GM12878 (cell line): ENCODE results near the gene NEK7. TPM values are rescaled to one million over a fixed set of nuclear protein-coding genes. Genes with fewer than 3 reads are reported as not detected.

Source experiments
- ATAC-seq: fragments of 200-7000 bp; cut with Tn5 transposase; 3 replicates; pipeline ENCODE4 v1.9.1; 2020; ENCODE audit warnings: mild to moderate bottlenecking, moderate library complexity
- BruUV-seq: library from RNA; stranded (reverse); fragments of 400-500 nt; replicated peaks from 2 replicates; lab custom pipeline; 2021; lab: Mats Ljungman, UMichigan
- CTCF ChIA-PET: fragments of 300-600 bp; sonication (Branson Sonifier 250); formaldehyde crosslinking; extraction: SDS; loops from one replicate; lab custom pipeline; 2021; ENCODE audit warnings: inconsistent platforms; lab: Yijun Ruan, JAX
- POLR2A ChIA-PET: fragments of 350-600 bp; formaldehyde crosslinking; extraction: SDS; loops from one replicate; lab custom pipeline; 2021; ENCODE audit warnings: inconsistent platforms; lab: Charles Lee
- RAD21 ChIA-PET: fragments of 300-600 bp; sonication (Branson Sonifier 250); formaldehyde crosslinking; loops from one replicate; lab custom pipeline; 2023; ENCODE audit warnings: antibody characterized with exemption; ENCODE audit not compliant: unreplicated experiment; lab: Charles Lee
- SMC1A ChIA-PET: fragments of 300-600 bp; sonication (Branson Sonifier 250); formaldehyde crosslinking; loops from one replicate; lab custom pipeline; 2023; ENCODE audit not compliant: unreplicated experiment, uncharacterized antibody; lab: Charles Lee
- DNase-seq: peaks from one replicate; pipeline ENCODE4 v3.0.0-alpha.2; 2011; ENCODE audit warnings: low read depth, low spot score
- FAIRE-seq: peaks from 3 replicates; lab custom pipeline; 2011; peaks lifted over from hg19 to GRCh38; lab: Jason Lieb, UNC
- H2AFZ ChIP-seq: 2 replicates; pipeline ENCODE4 v1.6.0; 2011; ENCODE audit warnings: low read depth, low read length, control low read depth; ENCODE audit not compliant: control insufficient read depth
- H3K27ac ChIP-seq: 2 replicates; pipeline ENCODE4 v1.5.1; 2011; ENCODE audit warnings: control low read depth; ENCODE audit not compliant: control insufficient read depth, insufficient read depth
- H3K27me3 ChIP-seq, 2 experiments: replicated peaks in 1 of 2; 2 replicates each; pipeline versions ENCODE4 v1.6.0 to v1.6.1; 2011; ENCODE audit warnings: low read length in 1 of 2; ENCODE audit not compliant: control insufficient read depth in 2 of 2, insufficient read depth in 2 of 2
- H3K36me3 ChIP-seq, 2 experiments: 2 replicates each; pipeline ENCODE4 v1.5.1; 2011; ENCODE audit warnings: low read length in 1 of 2; ENCODE audit not compliant: control insufficient read depth in 2 of 2, insufficient read depth in 2 of 2
- H3K4me1 ChIP-seq: 2 replicates; pipeline ENCODE4 v1.6.1; 2011; ENCODE audit warnings: mild to moderate bottlenecking, low read length, moderate library complexity, mixed read lengths; ENCODE audit not compliant: control insufficient read depth, insufficient read depth
- H3K4me2 ChIP-seq: 2 replicates; pipeline ENCODE4 v1.6.0; 2011; ENCODE audit warnings: control low read depth; ENCODE audit not compliant: control insufficient read depth, insufficient read depth
- H3K4me3 ChIP-seq: fragments of 200-600 bp; sonication (generic); 2 replicates; pipeline ENCODE4 v1.5.1; 2016
- H3K79me2 ChIP-seq: 2 replicates; pipeline ENCODE4 v1.6.0; 2011; ENCODE audit warnings: low read length; ENCODE audit not compliant: control insufficient read depth, insufficient read depth
- H3K9ac ChIP-seq: 2 replicates; pipeline ENCODE4 v1.8.0; 2011; ENCODE audit warnings: low read length, control low read depth, mixed read lengths; ENCODE audit not compliant: control insufficient read depth, insufficient read depth
- H3K9me3 ChIP-seq: replicated peaks from 3 replicates; pipeline ENCODE4 v1.5.1; 2011; ENCODE audit warnings: mild to moderate bottlenecking, low read length; ENCODE audit not compliant: control insufficient read depth, insufficient read depth
- H4K20me1 ChIP-seq: 2 replicates; pipeline ENCODE4 v1.6.0; 2011; ENCODE audit not compliant: control insufficient read depth, insufficient read depth
- BHLHE40 ChIP-seq, 2 experiments: fragments of 450-650 bp in 1 of 2; IDR thresholded peaks; 2 replicates each; pipeline ENCODE4 v1.6.1; 2011 to 2017; ENCODE audit warnings: low read depth in 2 of 2, borderline replicate concordance in 1 of 2, improper control_type of control experiment in 1 of 2, low read length in 1 of 2, mild to moderate bottlenecking in 1 of 2
- NFYA ChIP-seq: IDR thresholded peaks from 2 replicates; pipeline ENCODE4 v1.6.1; 2011; ENCODE audit warnings: low read depth, mild to moderate bottlenecking, low read length, improper control_type of control experiment, borderline replicate concordance
- NFYB ChIP-seq: IDR thresholded peaks from 2 replicates; pipeline ENCODE4 v1.6.1; 2011; ENCODE audit warnings: low read depth, mild to moderate bottlenecking, low read length, improper control_type of control experiment, moderate library complexity; ENCODE audit not compliant: insufficient read depth
- SPI1 ChIP-seq: IDR thresholded peaks from 2 replicates; pipeline ENCODE4 v1.6.1; 2011; ENCODE audit warnings: low read depth, mild to moderate bottlenecking, low read length, moderate library complexity, borderline replicate concordance; ENCODE audit not compliant: insufficient read depth
- ZBTB33 ChIP-seq: fragments of 450-650 bp; IDR thresholded peaks from 2 replicates; pipeline ENCODE4 v1.6.1; 2017; ENCODE audit warnings: mild to moderate bottlenecking
- WGBS: methylation state at CpG from one replicate; pipeline ENCODE4 v1.1.6; 2016; ENCODE audit warnings: low lambda C conversion rate; ENCODE audit not compliant: insufficient replicate concordance, insufficient coverage; ENCODE audit errors: missing lambda C conversion rate; 5-methylcytosine and 5-hydroxymethylcytosine counted together
- in situ Hi-C: fragments of 300-500 bp; cut with MboI; formaldehyde crosslinking; loops from 9 replicates; pipeline ENCODE4 v1.14.3; 2018; ENCODE audit warnings: mixed read lengths
- intact Hi-C: fragments of 100-400 bp; cut with micrococcal nuclease; formaldehyde crosslinking; loops from one replicate; pipeline ENCODE4 v1.14.2; 2022; ENCODE audit not compliant: unreplicated experiment
- polyA plus RNA-seq, 11 experiments: library from polyadenylated mRNA; depleted of rRNA in 4 of 11; unstranded in 6 of 11; stranded (reverse) in 5 of 11; fragments of >200 nt; fragmentation: Nextera tagmentation in 4 of 11; fragmentation: Illumina TruSeq in 1 of 11; extraction: Ambion mirVana in 4 of 11; extraction: Trizol in 1 of 11; gene quantifications; 1 replicate in 1 of 11; 2 replicates in 10 of 11; pipeline versions ENCODE4 v1.2.1 to v1.2.3, GENCODE V29; 2011 to 2016; ENCODE audit warnings: inconsistent platforms in 2 of 11, missing spikeins in 2 of 11, low read depth in 1 of 11
- total RNA-seq, 4 experiments: library from RNA; depleted of rRNA in 3 of 4; stranded (reverse); fragments of >200 nt in 3 of 4; fragmentation: Illumina TruSeq in 1 of 4; extraction: Trizol in 1 of 4; gene quantifications; 2 replicates each; pipeline versions ENCODE4 v1.2.1 to v1.2.3, GENCODE V29; 2013 to 2021

Gene NEK7
- total and polyA plus RNA-seq, 10 of the 15 experiments (the other 5 are each of a cell fraction or from before 2014, with no cell fraction given), result 9.4 to 77.7 (median 24.0) TPM

- Histone ChIP-seq H3K4me3 (no peak overlapping the region; the same call in 1 of the 2 replicates), H3K4me1 (no peaks in the 10 kb centered on the region; the same call in 1 of the 2 replicates), H3K9me3 (no peaks in the 10 kb centered on the region; the same call in 1 of the 3 replicates), H4K20me1 (no peaks in the 10 kb centered on the region), H3K9ac (no peak overlapping the region), H3K79me2 (peaks cover 47% of the 10 kb centered on the region), H3K27ac (peak overlapping the region; percentile 17; the same call in 1 of the 2 replicates), H3K27me3 (no peaks in the 10 kb centered on the region), H3K36me3 (no peaks in the 10 kb centered on the region), H2AFZ (no peak overlapping the region; the same call in 1 of the 2 replicates), H3K4me2 (peak overlapping the region; percentile 57)
- ChIA-PET RAD21 (interaction anchor here (0.7 to 1.4 kb wide), 5 partner anchors 10 to 27 kb away, joined by 3 to 4 read pairs (median 3); no protein-coding TSS in a partner anchor), POLR2A (interaction anchor here (1.4 to 1.6 kb wide), 2 partner anchors 12 to 68 kb away, joined by 4 read pairs; no protein-coding TSS in a partner anchor), SMC1A (interaction anchor here (0.9 to 2.1 kb wide), 9 partner anchors 10 to 69 kb away, joined by 3 to 21 read pairs (median 5); no protein-coding TSS in a partner anchor), CTCF (interaction anchor here (0.8 to 1.5 kb wide), 4 partner anchors 10 to 77 kb away, joined by 3 to 10 read pairs (median 3); no protein-coding TSS in a partner anchor)
- TF ChIP-seq SPI1 (0 out of 2 replicates have a peak, but pooled peaks have one; percentile 18), NFYB (peak; percentile 52; the same call in 1 of the 2 replicates), ZBTB33 (no peak), NFYA (no peak), BHLHE40 (IDR thresholded peaks at IDR 0.05; ENCODE audit: borderline replicate concordance in 1 of 2, low read depth in 2 of 2, low read length in 1 of 2) (peak; percentile 47 to 58; a peak in 3 of 4 replicates)
- in situ Hi-C loops, result no loop called here
- DNase-seq (no peak), FAIRE-seq (peak; percentile 52), ATAC-seq (peak; percentile 66)
- 9% methylated on average over 2 of the region's 2 CpGs for WGBS
- BruUV-seq, result no TSS peak
- intact Hi-C loops, result no loop called here
These were observed 29.0 kb downstream of the NEK7 start for GRCh38 chr1:198185759-198186158.
